Panc1 (cell line): ENCODE results near the gene LARP4B. TPM values are rescaled to one million over a fixed set of nuclear protein-coding genes. Genes with fewer than 3 reads are reported as not detected.

ENCODE experiments used
- ATAC-seq: fragments of 200-7000 bp; cut with Tn5 transposase; 2 replicates; pipeline ENCODE4 v1.9.1; 2020; ENCODE audit warnings: mild to moderate bottlenecking, moderate library complexity
- BruUV-seq: library from RNA; stranded (reverse); fragments of 400-500 nt; replicated peaks from 2 replicates; lab custom pipeline; 2021; lab: Mats Ljungman, UMichigan
- CTCF ChIA-PET: fragments of 300-600 bp; sonication (Branson Sonifier 250); formaldehyde crosslinking; loops from one replicate; lab custom pipeline; 2022; ENCODE audit warnings: antibody characterized with exemption; lab: Charles Lee
- POLR2A ChIA-PET: fragments of 300-600 bp; sonication (Branson Sonifier 250); formaldehyde crosslinking; loops from one replicate; lab custom pipeline; 2022; ENCODE audit warnings: antibody characterized with exemption; lab: Charles Lee
- DNase-seq: peaks from one replicate; pipeline ENCODE4 v3.0.0-alpha.2; 2010; ENCODE audit warnings: low read depth, low spot score
- H3K27ac ChIP-seq: 2 replicates; pipeline ENCODE4 v1.5.1; 2011; ENCODE audit warnings: mild to moderate bottlenecking, low read length, inconsistent platforms
- H3K27me3 ChIP-seq: fragments of 200-500 bp; sonication (Bioruptor generic); 2 replicates; pipeline ENCODE4 v1.6.0; 2014; ENCODE audit warnings: low read length, inconsistent platforms; ENCODE audit not compliant: control insufficient read depth, insufficient read depth
- H3K36me3 ChIP-seq: fragments of 200-500 bp; sonication (Bioruptor generic); 2 replicates; pipeline ENCODE4 v1.5.1; 2014; ENCODE audit warnings: inconsistent platforms, mild to moderate bottlenecking, low read length, moderate library complexity; ENCODE audit not compliant: control insufficient read depth, insufficient read depth
- H3K4me1 ChIP-seq: 2 replicates; pipeline ENCODE4 v1.5.1; 2011; ENCODE audit warnings: inconsistent platforms, mild to moderate bottlenecking, low read length, moderate library complexity; ENCODE audit not compliant: control insufficient read depth, insufficient read depth
- H3K4me3 ChIP-seq, 2 experiments: 2 replicates each; pipeline ENCODE4 v1.5.1; 2011 to 2012; ENCODE audit warnings: low read depth in 2 of 2, low read length in 2 of 2, mild to moderate bottlenecking in 2 of 2, inconsistent platforms in 1 of 2, moderate library complexity in 1 of 2
- H3K9me3 ChIP-seq: fragments of 200-500 bp; sonication (Bioruptor generic); 2 replicates; pipeline ENCODE4 v1.5.1; 2014; ENCODE audit warnings: low read depth, mild to moderate bottlenecking, inconsistent platforms, low read length, moderate library complexity; ENCODE audit not compliant: control insufficient read depth, insufficient read depth
- CTCF ChIP-seq: fragments of 450-650 bp; IDR thresholded peaks from 2 replicates; pipeline ENCODE4 v1.5.1; 2017; ENCODE audit warnings: mild to moderate bottlenecking
- POLR2AphosphoS5 ChIP-seq: IDR thresholded peaks from 2 replicates; pipeline ENCODE4 v1.6.1; 2012; ENCODE audit warnings: mild to moderate bottlenecking, low read depth, low read length, moderate library complexity
- REST ChIP-seq, 2 experiments: IDR thresholded peaks; 2 replicates each; pipeline ENCODE4 v1.6.1; 2011 to 2012; ENCODE audit warnings: low read depth in 2 of 2, control low read depth in 1 of 2, low read length in 1 of 2, mild to moderate bottlenecking in 1 of 2, moderate library complexity in 1 of 2; ENCODE audit not compliant: insufficient read depth in 1 of 2
- SIN3A ChIP-seq: IDR thresholded peaks from 2 replicates; pipeline ENCODE4 v1.6.1; 2012; ENCODE audit warnings: low read depth, mild to moderate bottlenecking, low read length, moderate library complexity, borderline replicate concordance; ENCODE audit not compliant: insufficient read depth
- TCF7L2 ChIP-seq: IDR thresholded peaks from 2 replicates; pipeline ENCODE4 v1.6.1; 2011; ENCODE audit warnings: mild to moderate bottlenecking, low read depth, low read length, inconsistent platforms
- in situ Hi-C: cut with HindIII; loops from 2 replicates; pipeline ENCODE4 v1.10.0; 2016; ENCODE audit warnings: low sequenced_read_pairs, low pct_unique_long_range_greater_than_20kb
- intact Hi-C: fragments of 100-400 bp; cut with micrococcal nuclease; formaldehyde crosslinking; loops from one replicate; pipeline ENCODE4 v1.10.0; 2022; ENCODE audit not compliant: unreplicated experiment
- total RNA-seq: library from RNA; stranded (reverse); gene quantifications from one replicate; pipeline ENCODE4 v1.2.1, GENCODE V29; 2021; ENCODE audit not compliant: unreplicated experiment

LARP4B gene
- total RNA-seq, 1 experiment from 2014 or later = 87.0 TPM

DNA sequence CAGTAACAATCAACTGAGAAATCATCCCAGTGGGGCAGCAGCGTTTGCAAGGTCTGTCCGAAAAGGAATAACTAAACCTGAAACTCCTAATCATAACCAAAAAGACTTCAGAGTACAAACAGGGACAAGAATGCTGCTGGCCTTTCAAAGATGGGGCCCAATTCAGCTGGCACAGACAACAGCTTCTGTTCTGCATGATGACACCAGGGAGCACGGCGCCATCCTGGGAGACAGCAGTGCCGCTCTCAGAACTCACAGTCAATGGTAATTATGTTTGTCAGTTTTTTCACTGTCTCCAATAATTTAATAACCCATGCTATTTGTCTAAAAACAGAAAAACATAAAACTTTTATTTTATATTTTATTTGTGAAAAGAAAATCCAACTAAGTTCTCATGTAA is 90.0 kb downstream of the LARP4B start:
- Histone ChIP-seq H3K4me3 (no peak overlapping the region), H3K4me1 (no peaks in the 10 kb centered on the region; the same call in 1 of the 2 replicates), H3K9me3 (no peaks in the 10 kb centered on the region), H3K27me3 (no peaks in the 10 kb centered on the region), H3K27ac (no peak overlapping the region), H3K36me3 (peaks cover 12% of the 10 kb centered on the region)
- POLR2A ChIA-PET = no interaction called here
- ATAC-seq (no peak), DNase-seq (no peak)
- TF ChIP-seq TCF7L2 = no peak
- TF ChIP-seq POLR2AphosphoS5 = no peak
- no peak for TF ChIP-seq CTCF
- no peak for TF ChIP-seq SIN3A
- no peak for TF ChIP-seq REST (IDR thresholded peaks at IDR 0.05; ENCODE audit: insufficient read depth in 1 of 2, low read depth in 2 of 2, low read length in 1 of 2)
- intact Hi-C loops (no loop called here), in situ Hi-C loops (no loop called here)
- BruUV-seq = no TSS peak
- CTCF ChIA-PET = no interaction called here

DNA sequence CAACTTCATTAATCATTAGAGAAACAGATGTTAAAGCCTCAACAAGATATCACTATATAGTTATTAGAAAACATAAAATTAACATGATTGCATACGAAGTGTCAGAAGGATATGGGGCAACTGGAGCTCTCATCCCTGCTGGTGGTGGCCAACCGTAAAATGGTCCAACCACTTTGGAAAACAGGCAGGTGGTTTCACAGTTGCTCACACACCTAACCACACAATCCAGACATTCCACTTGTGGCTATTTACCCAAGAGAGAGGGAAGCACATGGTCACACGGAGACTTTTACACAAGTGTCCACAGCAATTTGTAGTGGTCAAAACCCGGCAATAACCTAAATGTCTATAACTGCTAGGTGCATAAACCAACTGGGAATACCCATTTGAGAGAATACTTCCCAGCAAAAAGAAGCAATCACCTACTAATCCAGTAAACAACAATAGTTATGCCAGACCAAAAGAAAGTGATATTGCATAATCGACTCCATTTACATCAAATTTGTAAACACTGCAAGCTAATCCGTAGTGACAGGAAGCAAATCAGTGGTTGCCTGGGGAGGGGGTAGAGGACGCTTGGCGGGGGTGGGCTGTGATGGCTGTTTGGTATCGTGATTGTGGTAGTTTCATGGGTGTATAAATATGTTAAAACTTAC is 91.8 kb downstream of the LARP4B start:
- in situ Hi-C loops (no loop called here), intact Hi-C loops (no loop called here)
- Histone ChIP-seq H3K36me3 (peaks cover 9% of the 10 kb centered on the region), H3K4me1 (no peaks in the 10 kb centered on the region; the same call in 1 of the 2 replicates), H3K27ac (no peak overlapping the region), H3K4me3 (no peak overlapping the region), H3K9me3 (no peaks in the 10 kb centered on the region), H3K27me3 (no peaks in the 10 kb centered on the region)
- POLR2A ChIA-PET = no interaction called here
- BruUV-seq = no TSS peak
- TF ChIP-seq CTCF = no peak
- CTCF ChIA-PET = no interaction called here
- DNase-seq (no peak), ATAC-seq (no peak)
